Measurements from ENCODE around the gene TYK2. TPM values are rescaled to one million over a fixed set of nuclear protein-coding genes. Genes with fewer than 3 reads are reported as not detected.

TYK2 gene
- total RNA-seq, 2 donors from 2014 or later, result 76.3 to 148 TPM

- H3K9ac ChIP-seq (ENCODE audit: low read depth in 2 of 2, low read length in 2 of 2), result no peak overlapping the region
- intact Hi-C loops (cut with DNase I), result no loop called here
- H3K9me3 ChIP-seq, result no peaks in the 10 kb centered on the region
- H3K27me3 ChIP-seq, result no peaks in the 10 kb centered on the region
- TF ChIP-seq, protein P1, sequence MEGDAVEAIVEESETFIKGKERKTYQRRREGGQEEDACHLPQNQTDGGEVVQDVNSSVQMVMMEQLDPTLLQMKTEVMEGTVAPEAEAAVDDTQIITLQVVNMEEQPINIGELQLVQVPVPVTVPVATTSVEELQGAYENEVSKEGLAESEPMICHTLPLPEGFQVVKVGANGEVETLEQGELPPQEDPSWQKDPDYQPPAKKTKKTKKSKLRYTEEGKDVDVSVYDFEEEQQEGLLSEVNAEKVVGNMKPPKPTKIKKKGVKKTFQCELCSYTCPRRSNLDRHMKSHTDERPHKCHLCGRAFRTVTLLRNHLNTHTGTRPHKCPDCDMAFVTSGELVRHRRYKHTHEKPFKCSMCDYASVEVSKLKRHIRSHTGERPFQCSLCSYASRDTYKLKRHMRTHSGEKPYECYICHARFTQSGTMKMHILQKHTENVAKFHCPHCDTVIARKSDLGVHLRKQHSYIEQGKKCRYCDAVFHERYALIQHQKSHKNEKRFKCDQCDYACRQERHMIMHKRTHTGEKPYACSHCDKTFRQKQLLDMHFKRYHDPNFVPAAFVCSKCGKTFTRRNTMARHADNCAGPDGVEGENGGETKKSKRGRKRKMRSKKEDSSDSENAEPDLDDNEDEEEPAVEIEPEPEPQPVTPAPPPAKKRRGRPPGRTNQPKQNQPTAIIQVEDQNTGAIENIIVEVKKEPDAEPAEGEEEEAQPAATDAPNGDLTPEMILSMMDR (IDR thresholded peaks at IDR 0.05), result no peak
- H3K4me3 ChIP-seq, result no peak overlapping the region
- DNase-seq, result no peak
- H3K36me3 ChIP-seq, result peaks cover 10% of the 10 kb centered on the region
- no peak overlapping the region for H3K27ac ChIP-seq
- peaks cover 8% of the 10 kb centered on the region for H3K4me1 ChIP-seq
These were observed 50.8 kb downstream of the TYK2 start for GRCh38 chr19:10329555-10329954.

DNA sequence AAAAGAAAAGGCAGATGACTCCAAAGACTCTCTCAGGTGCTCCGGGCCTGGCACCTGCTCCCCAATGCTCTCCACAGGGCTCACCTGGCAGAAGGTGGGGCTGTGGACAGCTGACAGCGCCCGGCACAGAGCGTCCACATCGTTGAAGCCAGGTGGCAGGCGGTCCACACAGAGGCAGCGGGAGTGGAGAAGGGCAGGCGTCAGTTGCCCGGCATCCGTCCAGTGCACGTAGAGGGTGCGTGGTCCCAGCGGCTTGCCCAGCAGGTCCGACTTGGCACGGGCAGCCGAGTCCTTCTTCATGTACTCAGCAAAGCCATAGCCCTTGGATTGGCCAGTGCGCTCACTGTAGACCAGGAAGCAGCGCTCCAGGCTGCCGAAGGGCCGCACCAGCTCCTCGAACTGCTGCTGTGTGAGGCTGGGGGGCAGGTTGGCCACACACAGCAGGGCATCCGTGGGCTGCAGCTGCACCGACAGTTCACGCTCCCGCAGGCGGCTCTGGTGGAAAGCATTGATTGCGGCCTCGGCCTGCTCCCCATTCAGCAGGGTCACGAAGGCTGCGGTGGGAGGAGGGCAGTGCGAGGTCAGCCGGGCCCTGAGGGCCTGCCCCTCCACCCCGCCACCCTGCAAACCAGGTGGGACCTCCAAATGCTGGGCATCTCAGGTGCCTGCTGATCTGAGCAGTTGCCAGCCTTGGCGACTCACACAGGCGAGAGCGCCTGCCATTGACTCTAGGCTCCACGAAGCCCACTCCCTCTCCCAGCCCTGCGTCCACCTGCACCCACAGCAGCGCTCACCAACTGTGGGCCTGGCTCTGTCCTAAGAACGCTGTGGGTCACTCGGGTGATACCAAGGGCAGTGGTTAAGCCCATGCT, 51.6 kb downstream of the TYK2 start:
- H3K27ac ChIP-seq, result no peak overlapping the region
- H3K9ac ChIP-seq (ENCODE audit: low read depth in 2 of 2, low read length in 2 of 2), result no peak overlapping the region
- no peak overlapping the region for H3K4me3 ChIP-seq
- TF ChIP-seq, protein P1 (IDR thresholded peaks at IDR 0.05), result no peak
- H3K9me3 ChIP-seq, result no peaks in the 10 kb centered on the region
- peaks cover 10% of the 10 kb centered on the region for H3K36me3 ChIP-seq
- H3K27me3 ChIP-seq, result no peaks in the 10 kb centered on the region
- H3K4me1 ChIP-seq, result peaks cover 8% of the 10 kb centered on the region
- no peak for DNase-seq
- intact Hi-C loops (cut with DNase I), result no loop called here

GRCh38 chr19:10327793-10328192, 52.6 kb downstream of the TYK2 start:
- H3K27ac ChIP-seq, result no peak overlapping the region
- no peak overlapping the region for H3K9ac ChIP-seq (ENCODE audit: low read depth in 2 of 2, low read length in 2 of 2)
- no peaks in the 10 kb centered on the region for H3K27me3 ChIP-seq
- DNase-seq, result no peak
- no peak overlapping the region for H3K4me3 ChIP-seq
- intact Hi-C loops (cut with DNase I), result no loop called here
- TF ChIP-seq, protein P1 (IDR thresholded peaks at IDR 0.05), result no peak
- peaks cover 10% of the 10 kb centered on the region for H3K36me3 ChIP-seq
- H3K9me3 ChIP-seq, result no peaks in the 10 kb centered on the region
- peaks cover 8% of the 10 kb centered on the region for H3K4me1 ChIP-seq

GRCh38 chr19:10325732-10326131, 54.6 kb downstream of the TYK2 start:
- TF ChIP-seq, protein P1 (IDR thresholded peaks at IDR 0.05), result no peak
- Histone ChIP-seq H3K27me3 (no peaks in the 10 kb centered on the region), H3K36me3 (peaks cover 10% of the 10 kb centered on the region), H3K4me3 (no peak overlapping the region), H3K9ac (ENCODE audit: low read depth in 2 of 2, low read length in 2 of 2) (no peak overlapping the region), H3K27ac (no peak overlapping the region), H3K9me3 (no peaks in the 10 kb centered on the region), H3K4me1 (peaks cover 7% of the 10 kb centered on the region)
- DNase-seq, result no peak
- intact Hi-C loops (cut with DNase I), result no loop called here

DNA sequence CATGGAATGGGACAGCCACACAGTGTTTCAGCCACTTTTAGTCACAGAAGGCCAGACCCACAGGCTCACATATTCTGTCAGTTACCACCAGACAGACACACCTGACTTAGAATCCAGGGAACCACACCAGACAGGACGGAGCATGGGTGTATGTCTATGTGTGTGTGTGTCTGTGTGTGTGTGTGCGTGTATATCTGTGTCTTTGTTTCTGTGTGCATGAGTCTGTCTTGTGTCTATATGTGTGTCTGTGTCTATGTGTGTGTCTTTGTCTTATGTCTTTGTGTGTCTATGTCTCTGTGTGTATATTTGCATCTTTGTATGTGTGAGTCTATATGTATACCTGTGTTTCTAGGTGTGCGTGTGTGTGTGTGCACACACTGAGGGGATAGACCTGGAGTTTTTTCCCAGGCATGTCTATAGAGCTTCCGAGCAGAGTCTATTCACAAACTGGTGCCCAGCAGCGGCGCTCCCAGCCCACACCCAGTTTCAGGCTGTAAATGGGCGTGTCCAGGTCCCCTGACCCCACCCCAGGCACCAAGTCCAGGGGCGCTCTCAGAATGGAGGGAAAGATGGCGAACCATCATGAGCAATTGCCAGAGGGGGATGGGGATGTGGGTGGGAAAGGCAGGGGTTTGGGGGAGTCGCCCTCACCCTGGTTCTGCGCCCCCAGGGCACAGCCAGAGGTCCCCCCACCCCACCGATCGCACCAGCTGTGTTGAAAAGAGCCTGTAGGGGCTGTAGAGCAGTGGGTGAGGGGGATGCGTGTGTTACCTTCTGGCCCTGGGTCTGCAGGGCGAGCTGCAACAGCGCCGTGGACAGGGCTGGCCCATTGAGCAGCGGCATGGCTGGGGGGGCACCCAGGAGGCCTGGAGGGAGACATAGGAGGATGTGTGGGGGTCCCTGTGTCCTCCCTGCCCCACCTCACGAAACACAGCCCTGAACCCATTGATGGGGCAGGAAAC, 58.2 kb downstream of the TYK2 start:
- intact Hi-C loops (cut with DNase I), result no loop called here
- H3K36me3 ChIP-seq, result peaks cover 4% of the 10 kb centered on the region

More for the DNA sequence above, 58.2 kb downstream of the TYK2 start:
- H3K9ac ChIP-seq (ENCODE audit: low read depth in 2 of 2, low read length in 2 of 2), result peak overlapping the region; percentile 50 to 89
- TF ChIP-seq, protein P1 (IDR thresholded peaks at IDR 0.05), result no peak
- H3K4me1 ChIP-seq, result peaks cover 7% of the 10 kb centered on the region
- H3K27me3 ChIP-seq, result no peaks in the 10 kb centered on the region
- DNase-seq, result peak; percentile 88
- H3K27ac ChIP-seq, result peak overlapping the region; percentile 84
- H3K9me3 ChIP-seq, result no peaks in the 10 kb centered on the region
- no peak overlapping the region for H3K4me3 ChIP-seq

Data from colonic mucosa (tissue), 4 donors.